Peyer's patch (tissue), 4 donors: ENCODE data around the gene C12orf76. TPM values are rescaled to one million over a fixed set of nuclear protein-coding genes. Genes with fewer than 3 reads are reported as not detected.

Source experiments
- DNase-seq, 3 donors: peaks; one replicate each; pipeline ENCODE4 v3.0.0-alpha.2; 2017 to 2019
- H3K27ac ChIP-seq, 4 donors: fragments of 200-600 bp; sonication (generic); one replicate each; pipeline ENCODE4 v1.5.1; 2016 to 2019
- H3K27me3 ChIP-seq, 2 donors: fragments of 200-600 bp; sonication (generic); one replicate each; pipeline ENCODE4 v1.5.1; 2019
- H3K36me3 ChIP-seq, 3 donors: fragments of 200-600 bp; sonication (generic); one replicate each; pipeline ENCODE4 v1.5.1; 2016 to 2019
- H3K4me1 ChIP-seq, 4 donors: fragments of 200-600 bp; sonication (generic); one replicate each; pipeline ENCODE4 v1.5.1; 2016 to 2019
- H3K4me3 ChIP-seq, 4 donors: fragments of 200-600 bp; sonication (generic); 1 replicate in 3 of 4; 2 replicates in 1 of 4; pipeline ENCODE4 v1.5.1; 2016 to 2019; ENCODE audit warnings: mild to moderate bottlenecking in 1 of 4
- H3K9me3 ChIP-seq, 4 donors: fragments of 200-600 bp; sonication (generic); one replicate each; pipeline ENCODE4 v1.5.1; 2016 to 2019; ENCODE audit warnings: mild to moderate bottlenecking in 1 of 4
- CTCF ChIP-seq, 6 experiments: fragments of 450-650 bp in 4 of 6; fragments of 200-600 bp in 2 of 6; sonication (generic) in 1 of 6; IDR thresholded peaks; one replicate each; pipeline ENCODE4 v1.5.1; 2017 to 2019; ENCODE audit warnings: antibody characterized with exemption in 6 of 6, mild to moderate bottlenecking in 3 of 6, moderate library complexity in 1 of 6
- POLR2A ChIP-seq, 2 donors: fragments of 450-650 bp; IDR thresholded peaks; one replicate each; pipeline ENCODE4 v1.5.1; 2017; ENCODE audit warnings: antibody characterized with exemption in 2 of 2, mild to moderate bottlenecking in 2 of 2, moderate library complexity in 2 of 2
- small RNA-seq, 2 donors: library from RNA; depleted of rRNA; stranded (forward); fragments of <200 nt; gene quantifications; one replicate each; pipeline ENCODE3, GENCODE V24; 2016
- total RNA-seq, 4 donors: library from RNA; depleted of rRNA; stranded (reverse); fragments of >200 nt; gene quantifications; one replicate each; pipeline ENCODE4 v1.1.0, GENCODE V29; 2016

C12orf76 gene
- total RNA-seq, 4 donors from 2014 or later = 14.9 to 23.1 (median 17.5) TPM

GRCh38 chr12:109991586-109991985 is 56.7 kb downstream of the C12orf76 start:
- DNase-seq = no peak
- H3K27me3 ChIP-seq = no peaks in the 10 kb centered on the region
- H3K4me1 ChIP-seq = peaks cover 0 to 18% (median 0%) of the 10 kb centered on the region in 4 donors
- peaks cover 0 to 46% (median 0%) of the 10 kb centered on the region in 3 donors for H3K36me3 ChIP-seq
- TF ChIP-seq POLR2A (IDR thresholded peaks at IDR 0.05) = no peak
- TF ChIP-seq CTCF (IDR thresholded peaks at IDR 0.05) = no peak
- no peak overlapping the region for H3K27ac ChIP-seq
- no peaks in the 10 kb centered on the region for H3K9me3 ChIP-seq
- no peak overlapping the region for H3K4me3 ChIP-seq

Small RNAs within 50 kb of the gene (small RNA-seq; reads per million reads assigned to genes)
- gene AC007546.2 = 0 reads per million in 2 donors

Other genes starting within 250 kb of the C12orf76 start
- under 1 TPM in 2 of 4 donors, not detected in 2; 0.27 to 0.57 TPM for gene TRPV4, start 215.1 kb downstream of the C12orf76 start, total RNA-seq
- gene GLTP, start 168.0 kb downstream of the C12orf76 start, total RNA-seq = 100 to 1,000 TPM in 3 of 4 donors, 10 to 100 TPM in 1; 27.2 to 149 (median 141) TPM
- 100 to 1,000 TPM in 1 of 4 donors, 10 to 100 TPM in 3; 23.9 to 120 (median 36.3) TPM for gene TCHP, start 148.2 kb downstream of the C12orf76 start, total RNA-seq
- gene GIT2, start 52.2 kb downstream of the C12orf76 start, total RNA-seq = 100 to 1,000 TPM in 1 of 4 donors, 10 to 100 TPM in 3; 55.0 to 107 (median 79.8) TPM
- gene ANKRD13A, start 49.1 kb downstream of the C12orf76 start, total RNA-seq = 100 to 1,000 TPM in 1 of 4 donors, 10 to 100 TPM in 3; 81.3 to 124 (median 92.1) TPM
- gene IFT81, start 75.8 kb upstream of the C12orf76 start, total RNA-seq = 10 to 100 TPM in 1 of 4 donors, 1 to 10 TPM in 3; 2.5 to 20.6 (median 7.5) TPM
- 100 to 1,000 TPM; 102 to 239 (median 208) TPM for gene ATP2A2, start 232.7 kb upstream of the C12orf76 start, total RNA-seq